Endometrium (tissue), 2 donors: ENCODE data around the gene HECTD2.
A peak's percentile ranks its signal among the peaks of the same experiment; 100 is the strongest.
"Not testable (repeated sequence)": the region's sequence is repeated elsewhere in the genome, so short reads cannot be mapped to it uniquely, and the experiment has no call there.

Source experiments
- FAIRE-seq: peaks from 2 replicates; lab custom pipeline; 2012; peaks lifted over from hg19 to GRCh38; lab: Jason Lieb, UNC
- donor health status: control.
- donor health status: control.

Gene HECTD2

GRCh38 chr10:91409869-91410637 lies at the start of gene HECTD2:
Gene HECTD2 (plus strand): TSS chr10:91410344. CDS start chr10:91410439, 95 bp downstream.
- no peak for FAIRE-seq

DNA sequence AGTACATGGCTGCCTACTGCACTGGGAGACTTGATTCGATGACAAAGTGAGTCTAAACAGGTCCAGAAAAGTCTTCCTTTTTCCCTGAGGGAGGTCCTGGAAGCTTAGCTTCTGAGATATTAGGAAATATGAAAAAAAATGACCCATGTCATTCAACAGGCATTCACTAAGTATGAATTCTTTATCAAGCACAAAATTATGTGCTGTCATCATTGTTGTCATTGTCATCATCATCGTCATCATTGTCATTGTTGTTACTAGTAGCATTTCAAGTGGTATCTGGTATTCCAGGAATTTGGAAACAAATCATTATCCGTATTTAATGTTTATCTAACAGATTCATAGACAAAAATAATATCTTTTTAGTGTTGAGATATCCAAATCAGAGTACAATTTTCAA lies 49.7 kb upstream of the HECTD2 start:
- no peak for FAIRE-seq

DNA sequence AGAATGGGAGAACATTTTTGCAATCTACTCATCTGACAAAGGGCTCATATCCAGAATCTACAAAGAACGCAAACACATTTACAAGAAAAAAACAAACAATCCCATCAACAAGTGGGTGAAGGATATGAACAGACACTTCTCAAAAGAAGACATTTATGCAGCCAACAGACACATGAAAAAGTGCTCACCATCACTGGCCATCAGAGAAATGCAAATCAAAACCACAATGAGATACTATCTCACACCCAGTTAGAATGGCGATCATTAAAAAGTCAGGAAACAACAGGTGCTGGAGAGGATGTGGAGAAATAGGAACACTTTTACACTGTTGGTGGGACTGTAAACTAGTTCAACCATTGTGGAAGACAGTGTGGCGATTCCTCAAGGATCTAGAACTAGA lies 44.6 kb upstream of the HECTD2 start:
- not testable (repeated sequence) for FAIRE-seq

GRCh38 chr10:91366704-91367103 lies 43.4 kb upstream of the HECTD2 start:
- FAIRE-seq: no peak

- no peak for FAIRE-seq
Measured at GRCh38 chr10:91367127-91367531, 43.0 kb upstream of the HECTD2 start.

DNA sequence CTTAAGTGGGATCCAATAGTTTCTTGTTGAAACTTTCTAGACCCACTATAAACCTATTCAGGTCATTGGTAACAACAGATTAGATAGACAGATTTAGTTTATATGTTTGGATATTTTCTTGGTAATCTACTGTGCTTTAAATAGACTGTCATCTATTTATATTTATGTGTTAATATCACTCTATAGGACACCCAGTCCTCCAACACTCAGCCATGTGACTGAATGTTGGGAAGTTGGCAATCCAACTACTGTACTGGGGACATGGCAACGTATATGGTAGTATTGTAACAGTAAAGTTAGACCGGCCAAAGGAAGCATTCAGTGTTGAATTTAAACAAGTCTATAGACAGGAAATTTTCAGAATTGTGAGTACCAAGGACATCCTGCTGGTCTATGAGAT lies 42.6 kb upstream of the HECTD2 start:
- no peak for FAIRE-seq

DNA sequence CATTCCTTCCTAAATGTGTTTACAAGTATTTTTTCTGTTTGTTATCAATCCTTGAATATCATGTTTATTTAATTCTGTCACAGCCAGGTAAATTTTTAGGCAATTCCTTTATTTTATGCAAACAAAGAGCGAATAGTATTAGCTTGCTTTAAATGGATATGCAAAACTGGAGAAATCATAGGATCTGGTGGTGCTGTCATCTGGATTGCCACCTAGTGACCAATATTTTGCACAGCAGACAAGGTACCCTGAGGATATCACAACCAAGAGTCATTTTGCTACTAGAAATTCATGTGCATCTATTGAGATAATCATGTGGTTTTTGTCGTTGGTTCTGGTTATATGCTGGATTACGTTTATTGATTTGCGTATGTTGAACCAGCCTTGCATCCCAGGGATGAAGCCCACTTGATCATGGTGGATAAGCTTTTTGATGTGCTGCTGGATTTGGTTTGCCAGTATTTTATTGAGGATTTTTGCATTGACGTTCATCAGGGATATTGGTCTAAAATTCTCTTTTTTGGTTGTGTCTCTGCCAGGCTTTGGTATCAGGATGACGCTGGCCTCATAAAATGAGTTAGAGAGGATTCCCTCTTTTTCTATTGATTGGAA lies 40.1 kb upstream of the HECTD2 start:
- FAIRE-seq: not testable (repeated sequence)

DNA sequence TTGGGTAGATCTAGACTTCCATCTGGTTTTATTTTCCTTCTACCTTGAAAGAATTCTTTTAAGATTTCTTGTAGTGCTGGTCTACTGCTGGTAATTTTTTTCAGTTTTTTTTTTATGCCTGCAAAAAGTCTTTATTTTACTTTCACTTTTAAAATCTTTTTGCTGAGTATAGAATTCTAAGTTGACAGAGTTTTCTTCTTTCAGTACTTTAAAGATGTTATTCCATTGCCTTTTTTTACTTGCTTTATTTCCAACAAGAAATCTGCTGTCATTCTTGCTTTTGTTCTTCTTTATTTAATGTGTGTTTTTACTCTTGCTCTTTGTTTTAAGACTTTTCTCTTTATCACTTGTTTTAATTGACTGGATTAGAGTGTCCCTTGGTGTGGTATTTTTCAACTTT lies 36.1 kb upstream of the HECTD2 start:
- no peak for FAIRE-seq

DNA sequence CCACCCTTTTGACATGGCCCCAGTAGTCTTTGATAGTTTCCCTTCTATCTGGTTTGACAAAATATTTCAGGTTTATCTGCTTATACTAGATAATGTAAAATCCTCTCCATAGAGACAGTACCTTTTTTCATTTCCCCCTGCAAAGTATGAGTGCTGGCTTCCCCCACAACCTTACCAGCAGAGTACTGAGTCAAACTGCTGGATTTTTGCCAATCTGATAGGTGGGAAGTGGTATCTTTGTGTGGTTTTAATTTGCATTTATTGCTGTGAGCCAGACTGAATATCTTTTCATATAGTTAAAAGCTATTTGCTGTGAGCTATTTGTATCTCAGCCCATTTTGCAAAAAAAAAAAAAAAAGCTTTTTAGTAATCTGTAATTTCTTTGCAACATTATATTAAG lies 32.1 kb upstream of the HECTD2 start:
- FAIRE-seq: no peak

GRCh38 chr10:91380873-91381256 lies 29.3 kb upstream of the HECTD2 start:
- no peak for FAIRE-seq

DNA sequence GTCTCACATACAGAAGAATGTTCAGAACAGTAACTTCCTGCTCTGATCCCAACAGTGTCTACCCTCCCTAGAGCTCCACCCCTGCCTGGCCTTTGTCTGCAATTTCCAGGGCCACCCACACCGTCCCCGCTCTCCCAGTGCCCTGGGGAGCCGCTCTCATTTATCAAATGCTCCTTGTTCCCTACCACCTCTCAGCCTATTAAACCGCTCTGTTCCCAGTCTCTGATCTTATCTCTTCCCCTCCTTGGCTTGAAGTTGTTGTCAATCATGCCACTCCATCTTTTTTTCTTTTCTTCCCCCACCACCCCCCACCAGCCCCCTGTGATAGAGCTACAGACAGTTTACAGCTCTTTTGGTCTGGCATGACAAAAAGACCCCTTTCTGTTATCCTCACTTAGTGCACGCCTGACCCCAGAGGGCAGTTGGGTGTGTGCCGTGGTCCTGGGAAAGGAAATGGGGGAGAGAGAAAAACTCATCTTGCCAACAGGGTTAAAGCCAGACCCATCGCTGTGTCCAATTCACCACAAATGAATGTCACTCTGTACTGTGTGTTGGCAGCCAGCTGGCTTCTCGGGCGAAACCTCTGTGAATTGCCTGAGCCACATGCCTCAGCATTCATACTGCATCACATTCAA lies 28.8 kb upstream of the HECTD2 start:
- no peak for FAIRE-seq

- no peak for FAIRE-seq
Measured at GRCh38 chr10:91385306-91386085, 24.6 kb upstream of the HECTD2 start.

- FAIRE-seq: peak; percentile 93
Measured at GRCh38 chr10:91389636-91390512, 20.3 kb upstream of the HECTD2 start.

DNA sequence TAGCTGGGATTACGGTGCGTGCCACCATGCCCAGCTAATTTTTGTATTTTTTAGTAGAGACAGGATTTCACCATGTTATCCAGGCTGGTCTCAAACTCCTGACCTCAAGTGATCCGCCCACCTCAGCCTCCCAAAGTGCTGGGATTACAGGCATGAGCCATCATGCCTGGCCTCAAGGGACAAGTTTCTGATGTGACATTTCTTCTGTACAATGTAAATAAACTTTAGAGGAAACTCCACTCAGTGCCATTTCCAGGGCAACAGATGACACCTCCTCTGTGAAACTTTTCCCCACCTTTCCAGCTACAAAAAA lies 19.7 kb upstream of the HECTD2 start:
- not testable (repeated sequence) for FAIRE-seq

GRCh38 chr10:91391920-91392319 lies 18.2 kb upstream of the HECTD2 start:
- no peak for FAIRE-seq

DNA sequence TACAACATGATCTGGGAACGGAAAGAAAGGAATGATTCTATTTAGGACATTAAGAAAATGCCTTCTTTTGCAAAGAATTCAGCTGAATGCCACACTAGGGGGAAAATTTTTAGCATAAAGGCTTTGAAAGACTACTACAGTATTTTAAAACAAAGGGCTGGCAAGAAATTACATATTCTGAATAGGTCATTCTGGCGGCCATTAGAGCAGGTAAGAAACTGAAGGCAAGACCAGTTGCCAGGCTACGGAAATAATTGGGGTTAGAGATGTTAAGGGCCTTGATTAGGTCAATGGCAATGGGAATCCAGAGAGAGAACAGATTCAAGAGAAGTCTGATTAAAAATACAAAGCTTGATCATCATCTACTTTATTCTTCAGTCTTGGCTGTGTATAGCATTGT lies 3.8 kb upstream of the HECTD2 start:
- no peak for FAIRE-seq

GRCh38 chr10:91409069-91409868 lies 875 bp upstream of the HECTD2 start:
- no peak for FAIRE-seq

- FAIRE-seq: no peak
Measured at GRCh38 chr10:91410638-91411371, 661 bp downstream of the HECTD2 start.

GRCh38 chr10:91411621-91412020 lies 1.5 kb downstream of the HECTD2 start:
- no peak for FAIRE-seq
